ENCODE data around the gene PIP4K2A. TPM values are rescaled to one million over a fixed set of nuclear protein-coding genes. Genes with fewer than 3 reads are reported as not detected.

PIP4K2A gene
- total and polyA plus RNA-seq, 2 of the 8 experiments (the other 6 are each of a cell fraction or from before 2014, with no cell fraction given): 19.0 to 60.9 TPM

- no peak overlapping the region for H4K8ac ChIP-seq (ENCODE audit: extremely low read depth, insufficient read depth, low read length)
- no peak overlapping the region for H3K27ac ChIP-seq (ENCODE audit: low read depth, low read length)
- no peak overlapping the region for H3K14ac ChIP-seq (ENCODE audit: insufficient read length)
- H3K4me3 ChIP-seq (ENCODE audit: extremely low read depth in 1 of 4, insufficient read depth in 2 of 4, low read depth in 3 of 4, low read length in 4 of 4): no peak overlapping the region
- H3K23me2 ChIP-seq (ENCODE audit: low read depth, low read length): no peaks in the 10 kb centered on the region
- peaks cover 0 to 4% of the 10 kb centered on the region in 2 experiments for H4K20me1 ChIP-seq (replicated peaks in 1 of 2; ENCODE audit: control insufficient read depth in 1 of 2, insufficient read depth in 2 of 2, low read length in 2 of 2)
- H3K4me1 ChIP-seq (replicated peaks in 1 of 4; ENCODE audit: control insufficient read depth in 3 of 4, insufficient read depth in 4 of 4, low read length in 3 of 4): peaks cover 0 to 8% (median 3%) of the 10 kb centered on the region in 4 experiments; a peak in 4 of 7 replicates
- DNase-seq (ENCODE audit: low read depth in 1 of 2, low spot score in 2 of 2) (no peak), FAIRE-seq (no peak)
- no peaks in the 10 kb centered on the region; a peak in 2 of 8 replicates for H3K36me3 ChIP-seq (ENCODE audit: control insufficient read depth in 2 of 4, insufficient read depth in 4 of 4, low read length in 3 of 4)
- H3K79me2 ChIP-seq (ENCODE audit: control insufficient read depth in 1 of 2, insufficient read depth in 2 of 2, low read length in 2 of 2): peaks cover 0 to 17% of the 10 kb centered on the region in 2 experiments; a peak in 1 of 4 replicates
- no peak overlapping the region for H2AK5ac ChIP-seq (ENCODE audit: low read depth, low read length)
- H2BK5ac ChIP-seq (ENCODE audit: low read depth, low read length): no peak overlapping the region
- no peak overlapping the region for H2BK12ac ChIP-seq (ENCODE audit: low read depth, low read length)
- WGBS, 2 experiments (ENCODE audit: extremely low coverage in 1 of 2, insufficient coverage in 1 of 2, insufficient read length in 1 of 2, insufficient replicate concordance in 2 of 2, low coverage in 1 of 2, low lambda C conversion rate in 2 of 2, missing lambda C conversion rate in 1 of 2): 89% methylated on average over 5 of the region's 5 CpGs; no CpG with 5 or more reads in 1 of the 2 experiments
- H2BK20ac ChIP-seq (ENCODE audit: low read length): no peak overlapping the region
- no peak overlapping the region for H3K4me2 ChIP-seq (ENCODE audit: insufficient read depth in 1 of 2, low read depth in 2 of 2, low read length in 2 of 2)
- H2AFZ ChIP-seq (ENCODE audit: low read length): no peak overlapping the region
- ChIA-PET POLR2A (ENCODE audit: partially characterized antibody) (no interaction called here), CTCF (ENCODE audit: partially characterized antibody) (interaction anchor here (4.1 kb wide), 1 partner anchor 13 kb away, joined by 20 read pairs; no protein-coding TSS in a partner anchor)
- H3K4ac ChIP-seq (replicated peaks; ENCODE audit: insufficient read length, low read depth, low read length): no peak overlapping the region
- H3K9ac ChIP-seq (replicated peaks in 1 of 4; ENCODE audit: extremely low read depth in 1 of 4, low read depth in 3 of 4, low read length in 3 of 4): no peak overlapping the region
- H3K9me3 ChIP-seq (ENCODE audit: insufficient read depth in 2 of 2, low read depth in 1 of 2, low read length in 1 of 2): no peaks in the 10 kb centered on the region
- no peak overlapping the region for H4K91ac ChIP-seq (replicated peaks; ENCODE audit: insufficient read length, low read length)
- no peak overlapping the region for H2BK120ac ChIP-seq (replicated peaks; ENCODE audit: low read depth, low read length)
- TF ChIP-seq BRCA1 (IDR thresholded peaks at IDR 0.05; ENCODE audit: low read depth, low read length) (no peak), RAD21 (IDR thresholded peaks at IDR 0.05 in 1 of 2, conservative IDR thresholded peaks at IDR 0.05 in 1 of 2; ENCODE audit: low read depth in 2 of 2, low read length in 2 of 2) (no peak), HDAC6 (IDR thresholded peaks at IDR 0.05; ENCODE audit: low read depth, low read length) (no peak)
- H3K79me1 ChIP-seq (ENCODE audit: low read depth, low read length): peaks cover 7% of the 10 kb centered on the region; the same call in 1 of the 2 replicates
- H3K56ac ChIP-seq (replicated peaks; ENCODE audit: insufficient read length, low read depth, low read length): no peak overlapping the region
- H3K27me3 ChIP-seq (replicated peaks in 1 of 4; ENCODE audit: control insufficient read depth in 3 of 4, extremely low read depth in 1 of 4, insufficient read depth in 3 of 4, low read length in 3 of 4): no peaks in the 10 kb centered on the region
- H3K23ac ChIP-seq (ENCODE audit: insufficient read length): no peak overlapping the region
- H2BK15ac ChIP-seq (ENCODE audit: low read length): no peak overlapping the region
- no peak overlapping the region for H4K5ac ChIP-seq (ENCODE audit: insufficient read length, low read depth, low read length)
- no peak overlapping the region for H3K18ac ChIP-seq (ENCODE audit: extremely low read depth, low read length)
These were observed 117.2 kb downstream of the PIP4K2A start for GRCh38 chr10:22597138-22597537.

All from H1 (cell line).